WTC11 (cell line): Measurements from ENCODE around the gene ATF5. TPM values are rescaled to one million over a fixed set of nuclear protein-coding genes. Genes with fewer than 3 reads are reported as not detected.

Experiments
- ATF1 ChIP-seq: sonication (generic); formaldehyde crosslinking; IDR thresholded peaks from 2 replicates; pipeline ENCODE4 v1.8.1; 2023; ENCODE audit warnings: mild to moderate bottlenecking, moderate library complexity, missing genetic modification reagents
- FOXK1 ChIP-seq: sonication (generic); formaldehyde crosslinking; IDR thresholded peaks from 2 replicates; pipeline ENCODE4 v1.8.0; 2022; ENCODE audit warnings: mild to moderate bottlenecking, moderate library complexity, missing genetic modification reagents
- HMGA2 ChIP-seq: fragments of 250-450 bp; sonication (Bioruptor Pico); IDR thresholded peaks from 2 replicates; pipeline ENCODE4 v1.4.0; 2021; ENCODE audit warnings: mild to moderate bottlenecking, moderate library complexity
- MXD4 ChIP-seq: fragments of 250-450 bp; sonication (Bioruptor Pico); IDR thresholded peaks from 2 replicates; pipeline ENCODE4 v1.8.0; 2021; ENCODE audit warnings: mild to moderate bottlenecking, moderate library complexity, borderline replicate concordance
- TEAD1 ChIP-seq: sonication (generic); formaldehyde crosslinking; IDR thresholded peaks from 2 replicates; pipeline ENCODE4 v1.8.0; 2022; ENCODE audit warnings: mild to moderate bottlenecking, missing genetic modification reagents
- total RNA-seq: library from RNA; stranded (reverse); gene quantifications from 3 replicates; pipeline ENCODE4 v1.2.3, GENCODE V29; 2021
- TF ChIP-seq, protein P1 (sequence below): sonication (generic); formaldehyde crosslinking; IDR thresholded peaks from 2 replicates; pipeline ENCODE4 v1.8.0; 2023; ENCODE audit warnings: missing genetic modification reagents, mild to moderate bottlenecking, borderline replicate concordance
- TF ChIP-seq, protein P2 (sequence below): sonication (generic); formaldehyde crosslinking; IDR thresholded peaks from 2 replicates; pipeline ENCODE4 v1.8.1; 2022; ENCODE audit warnings: mild to moderate bottlenecking, missing genetic modification reagents, moderate library complexity, borderline replicate concordance
- TF ChIP-seq, protein P3 (sequence below): sonication (generic); formaldehyde crosslinking; IDR thresholded peaks from 2 replicates; pipeline ENCODE4 v1.8.1; 2022; ENCODE audit warnings: low read depth, mild to moderate bottlenecking, moderate library complexity, missing genetic modification reagents, borderline replicate concordance
- TF ChIP-seq, protein P4 (sequence below): sonication (generic); formaldehyde crosslinking; IDR thresholded peaks from 2 replicates; pipeline ENCODE4 v1.8.1; 2023; ENCODE audit warnings: mild to moderate bottlenecking, missing genetic modification reagents, borderline replicate concordance
- TF ChIP-seq, protein P5 (sequence below): fragments of 200-600 bp; IDR thresholded peaks from 2 replicates; pipeline ENCODE4 v1.8.0; 2022; ENCODE audit warnings: antibody characterized with exemption
- TF ChIP-seq, protein P6 (sequence below): sonication (generic); formaldehyde crosslinking; IDR thresholded peaks from 2 replicates; pipeline ENCODE4 v1.8.0; 2022; ENCODE audit warnings: missing genetic modification reagents

ATF5 gene
- total RNA-seq, 1 experiment from 2014 or later, result 10.8 TPM

DNA sequence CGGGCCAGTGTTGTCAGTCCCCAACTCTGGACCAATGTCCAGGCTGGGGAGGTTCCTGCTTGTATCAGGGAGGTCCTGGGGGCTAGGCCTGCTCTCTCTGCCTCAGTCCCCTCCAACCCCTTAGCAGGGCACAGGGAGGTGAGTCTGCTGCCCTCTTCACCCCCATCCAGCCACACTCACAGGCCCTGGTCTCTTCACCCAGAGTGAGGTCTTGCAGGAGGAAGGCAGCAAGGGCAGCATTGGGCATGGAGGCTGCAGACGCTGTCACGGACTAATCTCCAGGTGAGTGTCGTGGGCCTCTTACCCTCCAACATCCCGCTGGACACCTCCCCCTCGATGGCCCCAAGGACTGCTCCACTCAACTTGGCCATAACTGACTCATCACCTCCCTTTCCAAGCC, 43.8 kb downstream of the ATF5 start (continued):
- TF ChIP-seq, protein P1, sequence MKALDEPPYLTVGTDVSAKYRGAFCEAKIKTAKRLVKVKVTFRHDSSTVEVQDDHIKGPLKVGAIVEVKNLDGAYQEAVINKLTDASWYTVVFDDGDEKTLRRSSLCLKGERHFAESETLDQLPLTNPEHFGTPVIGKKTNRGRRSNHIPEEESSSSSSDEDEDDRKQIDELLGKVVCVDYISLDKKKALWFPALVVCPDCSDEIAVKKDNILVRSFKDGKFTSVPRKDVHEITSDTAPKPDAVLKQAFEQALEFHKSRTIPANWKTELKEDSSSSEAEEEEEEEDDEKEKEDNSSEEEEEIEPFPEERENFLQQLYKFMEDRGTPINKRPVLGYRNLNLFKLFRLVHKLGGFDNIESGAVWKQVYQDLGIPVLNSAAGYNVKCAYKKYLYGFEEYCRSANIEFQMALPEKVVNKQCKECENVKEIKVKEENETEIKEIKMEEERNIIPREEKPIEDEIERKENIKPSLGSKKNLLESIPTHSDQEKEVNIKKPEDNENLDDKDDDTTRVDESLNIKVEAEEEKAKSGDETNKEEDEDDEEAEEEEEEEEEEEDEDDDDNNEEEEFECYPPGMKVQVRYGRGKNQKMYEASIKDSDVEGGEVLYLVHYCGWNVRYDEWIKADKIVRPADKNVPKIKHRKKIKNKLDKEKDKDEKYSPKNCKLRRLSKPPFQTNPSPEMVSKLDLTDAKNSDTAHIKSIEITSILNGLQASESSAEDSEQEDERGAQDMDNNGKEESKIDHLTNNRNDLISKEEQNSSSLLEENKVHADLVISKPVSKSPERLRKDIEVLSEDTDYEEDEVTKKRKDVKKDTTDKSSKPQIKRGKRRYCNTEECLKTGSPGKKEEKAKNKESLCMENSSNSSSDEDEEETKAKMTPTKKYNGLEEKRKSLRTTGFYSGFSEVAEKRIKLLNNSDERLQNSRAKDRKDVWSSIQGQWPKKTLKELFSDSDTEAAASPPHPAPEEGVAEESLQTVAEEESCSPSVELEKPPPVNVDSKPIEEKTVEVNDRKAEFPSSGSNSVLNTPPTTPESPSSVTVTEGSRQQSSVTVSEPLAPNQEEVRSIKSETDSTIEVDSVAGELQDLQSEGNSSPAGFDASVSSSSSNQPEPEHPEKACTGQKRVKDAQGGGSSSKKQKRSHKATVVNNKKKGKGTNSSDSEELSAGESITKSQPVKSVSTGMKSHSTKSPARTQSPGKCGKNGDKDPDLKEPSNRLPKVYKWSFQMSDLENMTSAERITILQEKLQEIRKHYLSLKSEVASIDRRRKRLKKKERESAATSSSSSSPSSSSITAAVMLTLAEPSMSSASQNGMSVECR (CRISPR knock-in tag), result no peak
- TF ChIP-seq, protein P2, sequence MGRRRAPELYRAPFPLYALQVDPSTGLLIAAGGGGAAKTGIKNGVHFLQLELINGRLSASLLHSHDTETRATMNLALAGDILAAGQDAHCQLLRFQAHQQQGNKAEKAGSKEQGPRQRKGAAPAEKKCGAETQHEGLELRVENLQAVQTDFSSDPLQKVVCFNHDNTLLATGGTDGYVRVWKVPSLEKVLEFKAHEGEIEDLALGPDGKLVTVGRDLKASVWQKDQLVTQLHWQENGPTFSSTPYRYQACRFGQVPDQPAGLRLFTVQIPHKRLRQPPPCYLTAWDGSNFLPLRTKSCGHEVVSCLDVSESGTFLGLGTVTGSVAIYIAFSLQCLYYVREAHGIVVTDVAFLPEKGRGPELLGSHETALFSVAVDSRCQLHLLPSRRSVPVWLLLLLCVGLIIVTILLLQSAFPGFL (CRISPR knock-in tag), result no peak
- TF ChIP-seq HMGA2 (CRISPR knock-in tag), result no peak
- no peak for TF ChIP-seq TEAD1 (CRISPR knock-in tag)
- TF ChIP-seq, protein P3, sequence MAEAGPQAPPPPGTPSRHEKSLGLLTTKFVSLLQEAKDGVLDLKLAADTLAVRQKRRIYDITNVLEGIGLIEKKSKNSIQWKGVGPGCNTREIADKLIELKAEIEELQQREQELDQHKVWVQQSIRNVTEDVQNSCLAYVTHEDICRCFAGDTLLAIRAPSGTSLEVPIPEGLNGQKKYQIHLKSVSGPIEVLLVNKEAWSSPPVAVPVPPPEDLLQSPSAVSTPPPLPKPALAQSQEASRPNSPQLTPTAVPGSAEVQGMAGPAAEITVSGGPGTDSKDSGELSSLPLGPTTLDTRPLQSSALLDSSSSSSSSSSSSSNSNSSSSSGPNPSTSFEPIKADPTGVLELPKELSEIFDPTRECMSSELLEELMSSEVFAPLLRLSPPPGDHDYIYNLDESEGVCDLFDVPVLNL (CRISPR knock-in tag), result no peak
- TF ChIP-seq MXD4 (CRISPR knock-in tag), result no peak
- TF ChIP-seq, protein P4, sequence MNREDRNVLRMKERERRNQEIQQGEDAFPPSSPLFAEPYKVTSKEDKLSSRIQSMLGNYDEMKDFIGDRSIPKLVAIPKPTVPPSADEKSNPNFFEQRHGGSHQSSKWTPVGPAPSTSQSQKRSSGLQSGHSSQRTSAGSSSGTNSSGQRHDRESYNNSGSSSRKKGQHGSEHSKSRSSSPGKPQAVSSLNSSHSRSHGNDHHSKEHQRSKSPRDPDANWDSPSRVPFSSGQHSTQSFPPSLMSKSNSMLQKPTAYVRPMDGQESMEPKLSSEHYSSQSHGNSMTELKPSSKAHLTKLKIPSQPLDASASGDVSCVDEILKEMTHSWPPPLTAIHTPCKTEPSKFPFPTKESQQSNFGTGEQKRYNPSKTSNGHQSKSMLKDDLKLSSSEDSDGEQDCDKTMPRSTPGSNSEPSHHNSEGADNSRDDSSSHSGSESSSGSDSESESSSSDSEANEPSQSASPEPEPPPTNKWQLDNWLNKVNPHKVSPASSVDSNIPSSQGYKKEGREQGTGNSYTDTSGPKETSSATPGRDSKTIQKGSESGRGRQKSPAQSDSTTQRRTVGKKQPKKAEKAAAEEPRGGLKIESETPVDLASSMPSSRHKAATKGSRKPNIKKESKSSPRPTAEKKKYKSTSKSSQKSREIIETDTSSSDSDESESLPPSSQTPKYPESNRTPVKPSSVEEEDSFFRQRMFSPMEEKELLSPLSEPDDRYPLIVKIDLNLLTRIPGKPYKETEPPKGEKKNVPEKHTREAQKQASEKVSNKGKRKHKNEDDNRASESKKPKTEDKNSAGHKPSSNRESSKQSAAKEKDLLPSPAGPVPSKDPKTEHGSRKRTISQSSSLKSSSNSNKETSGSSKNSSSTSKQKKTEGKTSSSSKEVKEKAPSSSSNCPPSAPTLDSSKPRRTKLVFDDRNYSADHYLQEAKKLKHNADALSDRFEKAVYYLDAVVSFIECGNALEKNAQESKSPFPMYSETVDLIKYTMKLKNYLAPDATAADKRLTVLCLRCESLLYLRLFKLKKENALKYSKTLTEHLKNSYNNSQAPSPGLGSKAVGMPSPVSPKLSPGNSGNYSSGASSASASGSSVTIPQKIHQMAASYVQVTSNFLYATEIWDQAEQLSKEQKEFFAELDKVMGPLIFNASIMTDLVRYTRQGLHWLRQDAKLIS (CRISPR knock-in tag), result no peak
- TF ChIP-seq, protein P5, sequence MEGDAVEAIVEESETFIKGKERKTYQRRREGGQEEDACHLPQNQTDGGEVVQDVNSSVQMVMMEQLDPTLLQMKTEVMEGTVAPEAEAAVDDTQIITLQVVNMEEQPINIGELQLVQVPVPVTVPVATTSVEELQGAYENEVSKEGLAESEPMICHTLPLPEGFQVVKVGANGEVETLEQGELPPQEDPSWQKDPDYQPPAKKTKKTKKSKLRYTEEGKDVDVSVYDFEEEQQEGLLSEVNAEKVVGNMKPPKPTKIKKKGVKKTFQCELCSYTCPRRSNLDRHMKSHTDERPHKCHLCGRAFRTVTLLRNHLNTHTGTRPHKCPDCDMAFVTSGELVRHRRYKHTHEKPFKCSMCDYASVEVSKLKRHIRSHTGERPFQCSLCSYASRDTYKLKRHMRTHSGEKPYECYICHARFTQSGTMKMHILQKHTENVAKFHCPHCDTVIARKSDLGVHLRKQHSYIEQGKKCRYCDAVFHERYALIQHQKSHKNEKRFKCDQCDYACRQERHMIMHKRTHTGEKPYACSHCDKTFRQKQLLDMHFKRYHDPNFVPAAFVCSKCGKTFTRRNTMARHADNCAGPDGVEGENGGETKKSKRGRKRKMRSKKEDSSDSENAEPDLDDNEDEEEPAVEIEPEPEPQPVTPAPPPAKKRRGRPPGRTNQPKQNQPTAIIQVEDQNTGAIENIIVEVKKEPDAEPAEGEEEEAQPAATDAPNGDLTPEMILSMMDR, result no peak
- no peak for TF ChIP-seq FOXK1 (CRISPR knock-in tag)
- TF ChIP-seq, protein P6, sequence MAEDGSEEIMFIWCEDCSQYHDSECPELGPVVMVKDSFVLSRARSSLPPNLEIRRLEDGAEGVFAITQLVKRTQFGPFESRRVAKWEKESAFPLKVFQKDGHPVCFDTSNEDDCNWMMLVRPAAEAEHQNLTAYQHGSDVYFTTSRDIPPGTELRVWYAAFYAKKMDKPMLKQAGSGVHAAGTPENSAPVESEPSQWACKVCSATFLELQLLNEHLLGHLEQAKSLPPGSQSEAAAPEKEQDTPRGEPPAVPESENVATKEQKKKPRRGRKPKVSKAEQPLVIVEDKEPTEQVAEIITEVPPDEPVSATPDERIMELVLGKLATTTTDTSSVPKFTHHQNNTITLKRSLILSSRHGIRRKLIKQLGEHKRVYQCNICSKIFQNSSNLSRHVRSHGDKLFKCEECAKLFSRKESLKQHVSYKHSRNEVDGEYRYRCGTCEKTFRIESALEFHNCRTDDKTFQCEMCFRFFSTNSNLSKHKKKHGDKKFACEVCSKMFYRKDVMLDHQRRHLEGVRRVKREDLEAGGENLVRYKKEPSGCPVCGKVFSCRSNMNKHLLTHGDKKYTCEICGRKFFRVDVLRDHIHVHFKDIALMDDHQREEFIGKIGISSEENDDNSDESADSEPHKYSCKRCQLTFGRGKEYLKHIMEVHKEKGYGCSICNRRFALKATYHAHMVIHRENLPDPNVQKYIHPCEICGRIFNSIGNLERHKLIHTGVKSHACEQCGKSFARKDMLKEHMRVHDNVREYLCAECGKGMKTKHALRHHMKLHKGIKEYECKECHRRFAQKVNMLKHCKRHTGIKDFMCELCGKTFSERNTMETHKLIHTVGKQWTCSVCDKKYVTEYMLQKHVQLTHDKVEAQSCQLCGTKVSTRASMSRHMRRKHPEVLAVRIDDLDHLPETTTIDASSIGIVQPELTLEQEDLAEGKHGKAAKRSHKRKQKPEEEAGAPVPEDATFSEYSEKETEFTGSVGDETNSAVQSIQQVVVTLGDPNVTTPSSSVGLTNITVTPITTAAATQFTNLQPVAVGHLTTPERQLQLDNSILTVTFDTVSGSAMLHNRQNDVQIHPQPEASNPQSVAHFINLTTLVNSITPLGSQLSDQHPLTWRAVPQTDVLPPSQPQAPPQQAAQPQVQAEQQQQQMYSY (CRISPR knock-in tag), result no peak
- no peak for TF ChIP-seq ATF1 (CRISPR knock-in tag)
